Stimulated activated CD4-positive, alpha-beta T cell treated with anti-CD3 and anti-CD28 coated beads, Interleukin-1b, Interleukin-23, amount 100 ng/mL, for 4 hours (primary cell): ENCODE results near the gene CNTNAP5.

Source experiments
- DNase-seq, 2 donors: peaks; one replicate each; pipeline ENCODE4 v3.0.0-alpha.2; 2020; ENCODE audit warnings: low read depth in 2 of 2

Gene CNTNAP5

GRCh38 chr2:124804014-124804940, 779.2 kb downstream of the CNTNAP5 start:
- DNase-seq = no peak

- no peak for DNase-seq
These were observed 780.0 kb downstream of the CNTNAP5 start for GRCh38 chr2:124805060-124805459.

GRCh38 chr2:124810132-124810531, 785.0 kb downstream of the CNTNAP5 start:
- DNase-seq = no peak

GRCh38 chr2:124814968-124815745, 790.1 kb downstream of the CNTNAP5 start:
- no peak for DNase-seq

- DNase-seq = no peak
These were observed 790.9 kb downstream of the CNTNAP5 start for GRCh38 chr2:124816007-124816406.

GRCh38 chr2:124822516-124822915, 797.4 kb downstream of the CNTNAP5 start:
- no peak for DNase-seq

GRCh38 chr2:124824441-124824840, 799.4 kb downstream of the CNTNAP5 start:
- no peak for DNase-seq

- no peak for DNase-seq
These were observed 807.4 kb downstream of the CNTNAP5 start for GRCh38 chr2:124832521-124832920.

- no peak for DNase-seq
These were observed 809.2 kb downstream of the CNTNAP5 start for GRCh38 chr2:124834331-124834730.

GRCh38 chr2:124835331-124835730, 810.2 kb downstream of the CNTNAP5 start:
- DNase-seq = no peak

- no peak for DNase-seq
These were observed 811.3 kb downstream of the CNTNAP5 start for GRCh38 chr2:124836416-124836815.

GRCh38 chr2:124837496-124837895, 812.4 kb downstream of the CNTNAP5 start:
- DNase-seq = no peak

- no peak for DNase-seq
These were observed 813.3 kb downstream of the CNTNAP5 start for GRCh38 chr2:124838406-124838805.

GRCh38 chr2:124867247-124867646, 842.2 kb downstream of the CNTNAP5 start:
- no peak for DNase-seq

GRCh38 chr2:124874219-124874618, 849.1 kb downstream of the CNTNAP5 start:
- DNase-seq = no peak

- no peak for DNase-seq
These were observed 849.6 kb downstream of the CNTNAP5 start for GRCh38 chr2:124874676-124875075.

- DNase-seq = no peak
These were observed 850.6 kb downstream of the CNTNAP5 start for GRCh38 chr2:124875627-124876244.

GRCh38 chr2:124877141-124877577, 852.1 kb downstream of the CNTNAP5 start:
- DNase-seq = no peak

- no peak for DNase-seq
These were observed 854.6 kb downstream of the CNTNAP5 start for GRCh38 chr2:124879640-124880039.

- no peak for DNase-seq
These were observed 855.9 kb downstream of the CNTNAP5 start for GRCh38 chr2:124880995-124881394.

- no peak for DNase-seq
These were observed 857.3 kb downstream of the CNTNAP5 start for GRCh38 chr2:124882423-124882822.

GRCh38 chr2:124883595-124883994, 858.5 kb downstream of the CNTNAP5 start:
- no peak for DNase-seq
